Osteoblast (primary cell): ENCODE measurements around the gene NHERF2. TPM values are rescaled to one million over a fixed set of nuclear protein-coding genes. Genes with fewer than 3 reads are reported as not detected.

Experiments
- DNase-seq: peaks from one replicate; pipeline ENCODE4 v3.0.0; 2011; ENCODE audit warnings: low spot score, mixed read lengths; ENCODE audit not compliant: insufficient read length; ENCODE audit errors: missing footprints
- H2AFZ ChIP-seq: 2 replicates; pipeline ENCODE4 v1.6.0; 2011; ENCODE audit warnings: mild to moderate bottlenecking, low read length
- H3K27ac ChIP-seq: 2 replicates; pipeline ENCODE4 v1.5.1; 2011; ENCODE audit warnings: mild to moderate bottlenecking, low read depth, low read length, moderate library complexity
- H3K27me3 ChIP-seq: 2 replicates; pipeline ENCODE4 v1.6.0; 2012; ENCODE audit warnings: mild to moderate bottlenecking, control low read depth, inconsistent platforms, low read length, moderate library complexity; ENCODE audit not compliant: insufficient read depth
- H3K36me3 ChIP-seq: 2 replicates; pipeline ENCODE4 v1.5.1; 2011; ENCODE audit warnings: mild to moderate bottlenecking, low read length, control low read depth, moderate library complexity; ENCODE audit not compliant: insufficient read depth
- H3K4me1 ChIP-seq: 2 replicates; pipeline ENCODE4 v1.5.1; 2011; ENCODE audit warnings: mild to moderate bottlenecking, low read length, control low read depth, moderate library complexity; ENCODE audit not compliant: insufficient read depth
- H3K4me2 ChIP-seq: 2 replicates; pipeline ENCODE4 v1.6.0; 2011; ENCODE audit warnings: mild to moderate bottlenecking, low read length; ENCODE audit not compliant: insufficient read depth
- H3K4me3 ChIP-seq: fragments of 200-600 bp; sonication (generic); 3 replicates; pipeline ENCODE4 v1.5.1; 2012; ENCODE audit warnings: mild to moderate bottlenecking, low read length, inconsistent platforms; ENCODE audit not compliant: insufficient read depth
- H3K79me2 ChIP-seq: 2 replicates; pipeline ENCODE4 v1.6.0; 2012; ENCODE audit warnings: mild to moderate bottlenecking, low read length, control low read depth, inconsistent platforms; ENCODE audit not compliant: insufficient read depth
- H3K9me3 ChIP-seq: 2 replicates; pipeline ENCODE4 v1.5.1; 2011; ENCODE audit warnings: low read depth, low read length, control low read depth
- H4K20me1 ChIP-seq: 2 replicates; pipeline ENCODE4 v1.6.0; 2012; ENCODE audit warnings: mild to moderate bottlenecking, low read length, control low read depth; ENCODE audit not compliant: insufficient read depth
- CTCF ChIP-seq: IDR thresholded peaks from 2 replicates; pipeline ENCODE4 v1.5.1; 2011; ENCODE audit warnings: mild to moderate bottlenecking, low read depth, low read length, moderate library complexity; ENCODE audit errors: extremely low read depth
- total RNA-seq: library from RNA; depleted of rRNA; stranded (reverse); fragments of >200 nt; gene quantifications from 2 replicates; pipeline ENCODE4 v1.2.3, GENCODE V29; 2012

Gene NHERF2
- total RNA-seq, 1 donor = 33.7 TPM

- no peak for TF ChIP-seq CTCF
- peaks cover 43% of the 10 kb centered on the region for H3K36me3 ChIP-seq
- no peaks in the 10 kb centered on the region for H4K20me1 ChIP-seq
- no peak overlapping the region for H3K4me3 ChIP-seq
- DNase-seq = no peak
- H2AFZ ChIP-seq = no peak overlapping the region
- H3K4me2 ChIP-seq = no peak overlapping the region
- H3K4me1 ChIP-seq = no peaks in the 10 kb centered on the region
- H3K27me3 ChIP-seq = no peaks in the 10 kb centered on the region
- H3K9me3 ChIP-seq = no peaks in the 10 kb centered on the region
- H3K79me2 ChIP-seq = no peaks in the 10 kb centered on the region
- H3K27ac ChIP-seq = no peak overlapping the region
These were observed 39.4 kb downstream of the NHERF2 start for GRCh38 chr16:2066139-2066538.

- Histone ChIP-seq H4K20me1 (no peaks in the 10 kb centered on the region), H3K9me3 (no peaks in the 10 kb centered on the region), H3K27me3 (no peaks in the 10 kb centered on the region), H3K4me2 (no peak overlapping the region), H3K4me3 (no peak overlapping the region), H2AFZ (no peak overlapping the region), H3K4me1 (no peaks in the 10 kb centered on the region), H3K27ac (no peak overlapping the region), H3K79me2 (no peaks in the 10 kb centered on the region), H3K36me3 (peaks cover 55% of the 10 kb centered on the region)
- no peak for DNase-seq
- no peak for TF ChIP-seq CTCF
These were observed 44.1 kb downstream of the NHERF2 start for GRCh38 chr16:2070576-2071453.

- peaks cover 47% of the 10 kb centered on the region for H3K36me3 ChIP-seq
- no peaks in the 10 kb centered on the region for H3K79me2 ChIP-seq
- no peak for DNase-seq
- H2AFZ ChIP-seq = no peak overlapping the region
- H3K27ac ChIP-seq = no peak overlapping the region
- no peak overlapping the region for H3K4me3 ChIP-seq
- H4K20me1 ChIP-seq = no peaks in the 10 kb centered on the region
- TF ChIP-seq CTCF = no peak
- no peaks in the 10 kb centered on the region for H3K27me3 ChIP-seq
- no peak overlapping the region for H3K4me2 ChIP-seq
- no peaks in the 10 kb centered on the region for H3K9me3 ChIP-seq
- H3K4me1 ChIP-seq = no peaks in the 10 kb centered on the region
These were observed 44.9 kb downstream of the NHERF2 start for GRCh38 chr16:2071454-2072202.

GRCh38 chr16:2072926-2073325 lies 46.2 kb downstream of the NHERF2 start:
- no peak overlapping the region for H2AFZ ChIP-seq
- H3K4me3 ChIP-seq = no peak overlapping the region
- no peak for TF ChIP-seq CTCF
- no peaks in the 10 kb centered on the region for H3K4me1 ChIP-seq
- no peak overlapping the region for H3K4me2 ChIP-seq
- no peaks in the 10 kb centered on the region for H3K9me3 ChIP-seq
- no peak overlapping the region for H3K27ac ChIP-seq
- no peak for DNase-seq
- H3K79me2 ChIP-seq = no peaks in the 10 kb centered on the region
- H3K36me3 ChIP-seq = peaks cover 54% of the 10 kb centered on the region
- no peaks in the 10 kb centered on the region for H3K27me3 ChIP-seq
- no peaks in the 10 kb centered on the region for H4K20me1 ChIP-seq
